K562 (cell line): ENCODE data around the gene TAPBPL. TPM values are rescaled to one million over a fixed set of nuclear protein-coding genes. Genes with fewer than 3 reads are reported as not detected.

Experiments
- BCLAF1 ChIP-seq, 2 experiments: fragments of 450-650 bp in 1 of 2; IDR thresholded peaks; 2 replicates each; pipeline ENCODE4 v1.6.1; 2011 to 2017; ENCODE audit warnings: low read depth in 2 of 2, antibody characterized with exemption in 1 of 2, borderline replicate concordance in 1 of 2, low read length in 1 of 2, mild to moderate bottlenecking in 1 of 2, mixed read lengths in 1 of 2; ENCODE audit not compliant: control insufficient read depth in 1 of 2
- CTBP1 ChIP-seq: fragments of 450-650 bp; IDR thresholded peaks from 2 replicates; pipeline ENCODE4 v1.6.1; 2016; ENCODE audit warnings: borderline replicate concordance
- DIDO1 ChIP-seq: fragments of 450-650 bp; IDR thresholded peaks from 2 replicates; pipeline ENCODE4 v1.6.1; 2016; ENCODE audit warnings: low read depth, missing biosample characterization, missing genetic modification characterization
- ELF1 ChIP-seq: fragments of 200-800 bp; sonication (Bioruptor generic); IDR thresholded peaks from 2 replicates; pipeline ENCODE4 v1.6.1; 2016; ENCODE audit warnings: missing genetic modification characterization, missing compliant biosample characterization
- FOXK1 ChIP-seq: sonication (generic); formaldehyde crosslinking; IDR thresholded peaks from 2 replicates; pipeline ENCODE4 v1.8.0; 2022; ENCODE audit warnings: missing genetic modification reagents, mild to moderate bottlenecking, borderline replicate concordance
- GATAD2B ChIP-seq: fragments of 450-650 bp; IDR thresholded peaks from 2 replicates; pipeline ENCODE4 v1.6.1; 2017; ENCODE audit warnings: mild to moderate bottlenecking, borderline replicate concordance
- KLF16 ChIP-seq: IDR thresholded peaks from 2 replicates; pipeline ENCODE4 v1.6.1; 2016; ENCODE audit warnings: antibody characterized with exemption
- MAZ ChIP-seq, 2 experiments: fragments of 450-650 bp in 1 of 2; sonication (generic) in 1 of 2; formaldehyde crosslinking; IDR thresholded peaks in 1 of 2; conservative IDR thresholded peaks in 1 of 2; 2 replicates each; pipeline versions ENCODE4 v1.4.0 to v1.5.0; 2020; ENCODE audit warnings: mild to moderate bottlenecking in 1 of 2, missing genetic modification reagents in 1 of 2
- NR2C2 ChIP-seq, 2 experiments: fragments of 200-800 bp in 1 of 2; sonication (Bioruptor generic) in 1 of 2; sonication (generic) in 1 of 2; formaldehyde crosslinking in 1 of 2; IDR thresholded peaks; 2 replicates each; pipeline versions ENCODE4 v1.6.1 to v1.8.0; 2016 to 2022; ENCODE audit warnings: mild to moderate bottlenecking in 1 of 2, missing compliant biosample characterization in 1 of 2, missing genetic modification characterization in 1 of 2, missing genetic modification reagents in 1 of 2
- RBBP5 ChIP-seq: fragments of 200-600 bp; sonication (generic); IDR thresholded peaks from 2 replicates; pipeline ENCODE4 v1.6.1; 2012; ENCODE audit warnings: borderline replicate concordance, mild to moderate bottlenecking, low read length, control low read depth, inconsistent platforms; ENCODE audit not compliant: insufficient read depth, poor library complexity, severe bottlenecking
- USF1 ChIP-seq: sonication (generic); formaldehyde crosslinking; IDR thresholded peaks from 2 replicates; pipeline ENCODE4 v1.9.0; 2022; ENCODE audit warnings: mild to moderate bottlenecking, missing genetic modification reagents
- ZBTB17 ChIP-seq: fragments of 450-650 bp; formaldehyde crosslinking; IDR thresholded peaks from 2 replicates; pipeline ENCODE4 v1.4.0; 2020; ENCODE audit warnings: mild to moderate bottlenecking
- ZFX ChIP-seq: sonication (generic); formaldehyde crosslinking; IDR thresholded peaks from 2 replicates; pipeline ENCODE4 v1.8.0; 2022; ENCODE audit warnings: mild to moderate bottlenecking, missing genetic modification reagents, moderate library complexity
- ZNF717 ChIP-seq: fragments of 250-450 bp; sonication (Bioruptor Pico); IDR thresholded peaks from 2 replicates; pipeline ENCODE4 v1.5.0; 2021
- polyA plus RNA-seq, 8 experiments: library from polyadenylated mRNA; depleted of rRNA in 4 of 8; stranded (reverse) in 5 of 8; unstranded in 3 of 8; fragments of >200 nt; fragmentation: Nextera tagmentation in 2 of 8; fragmentation: Illumina TruSeq in 1 of 8; extraction: Ambion mirVana in 2 of 8; extraction: Trizol in 1 of 8; gene quantifications; 2 replicates each; pipeline versions ENCODE4 v1.2.1 to v1.2.3, GENCODE V29; 2011 to 2014; ENCODE audit warnings: inconsistent platforms in 1 of 8, missing spikeins in 1 of 8
- total RNA-seq, 7 experiments: library from RNA; depleted of rRNA in 6 of 7; stranded (reverse); fragments of >200 nt in 6 of 7; fragmentation: Illumina TruSeq in 2 of 7; extraction: Trizol in 2 of 7; gene quantifications; 2 replicates each; pipeline versions ENCODE4 v1.2.1 to v1.2.3, GENCODE V29; 2011 to 2021; ENCODE audit warnings: low replicate concordance in 1 of 7
- TF ChIP-seq, protein P1 (sequence below): fragments of 450-650 bp; IDR thresholded peaks from 2 replicates; pipeline ENCODE4 v1.6.1; 2016; ENCODE audit warnings: borderline replicate concordance
- TF ChIP-seq, protein P2 (sequence below): fragments of 450-650 bp; conservative IDR thresholded peaks from 2 replicates; pipeline ENCODE4 v1.6.1; 2016; ENCODE audit warnings: missing genetic modification characterization, low read depth, mild to moderate bottlenecking, control low read depth, missing compliant biosample characterization

Gene TAPBPL
- total and polyA plus RNA-seq, 9 of the 15 experiments (the other 6 are each of a cell fraction or from before 2014, with no cell fraction given) = 0.29 to 1.6 (median 0.45) TPM

GRCh38 chr12:6492838-6493496, 41.1 kb downstream of the TAPBPL start, which contains the start of gene MRPL51 (continued):
- TF ChIP-seq ZBTB17 (CRISPR knock-in tag) (no peak), MAZ (CRISPR knock-in tag; conservative IDR thresholded peaks at IDR 0.05 in 1 of 2, IDR thresholded peaks at IDR 0.05 in 1 of 2) (peak in 1 of 2 experiments; percentile 70; a peak in 2 of 4 replicates), USF1 (CRISPR knock-in tag) (peak; percentile 32; the same call in 1 of the 2 replicates), KLF16 (0 out of 2 replicates have a peak, but pooled peaks have one; percentile 2), NR2C2 (CRISPR knock-in tag; IDR thresholded peaks at IDR 0.05) (no peak), NR2C2 (tag; IDR thresholded peaks at IDR 0.05) (peak; percentile 71; the same call in 1 of the 2 replicates), RBBP5 (peak; percentile 1), DIDO1 (0 out of 2 replicates have a peak, but pooled peaks have one; percentile 19), FOXK1 (CRISPR knock-in tag) (0 out of 2 replicates have a peak, but pooled peaks have one; percentile 46), CTBP1 (no peak), GATAD2B (no peak), ZNF717 (no peak), ZFX (peak; percentile 83), BCLAF1 (IDR thresholded peaks at IDR 0.05; ENCODE audit: borderline replicate concordance in 1 of 2, control insufficient read depth in 1 of 2, low read depth in 2 of 2, low read length in 1 of 2) (0 out of 4 replicates have a peak, but pooled peaks of 1 of the 2 experiments have one; percentile 81), ELF1 (peak; percentile 78; the same call in 1 of the 2 replicates)
- TF ChIP-seq, protein P1, sequence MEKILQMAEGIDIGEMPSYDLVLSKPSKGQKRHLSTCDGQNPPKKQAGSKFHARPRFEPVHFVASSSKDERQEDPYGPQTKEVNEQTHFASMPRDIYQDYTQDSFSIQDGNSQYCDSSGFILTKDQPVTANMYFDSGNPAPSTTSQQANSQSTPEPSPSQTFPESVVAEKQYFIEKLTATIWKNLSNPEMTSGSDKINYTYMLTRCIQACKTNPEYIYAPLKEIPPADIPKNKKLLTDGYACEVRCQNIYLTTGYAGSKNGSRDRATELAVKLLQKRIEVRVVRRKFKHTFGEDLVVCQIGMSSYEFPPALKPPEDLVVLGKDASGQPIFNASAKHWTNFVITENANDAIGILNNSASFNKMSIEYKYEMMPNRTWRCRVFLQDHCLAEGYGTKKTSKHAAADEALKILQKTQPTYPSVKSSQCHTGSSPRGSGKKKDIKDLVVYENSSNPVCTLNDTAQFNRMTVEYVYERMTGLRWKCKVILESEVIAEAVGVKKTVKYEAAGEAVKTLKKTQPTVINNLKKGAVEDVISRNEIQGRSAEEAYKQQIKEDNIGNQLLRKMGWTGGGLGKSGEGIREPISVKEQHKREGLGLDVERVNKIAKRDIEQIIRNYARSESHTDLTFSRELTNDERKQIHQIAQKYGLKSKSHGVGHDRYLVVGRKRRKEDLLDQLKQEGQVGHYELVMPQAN = peak; percentile 16; the same call in 1 of the 2 replicates
- TF ChIP-seq, protein P2, sequence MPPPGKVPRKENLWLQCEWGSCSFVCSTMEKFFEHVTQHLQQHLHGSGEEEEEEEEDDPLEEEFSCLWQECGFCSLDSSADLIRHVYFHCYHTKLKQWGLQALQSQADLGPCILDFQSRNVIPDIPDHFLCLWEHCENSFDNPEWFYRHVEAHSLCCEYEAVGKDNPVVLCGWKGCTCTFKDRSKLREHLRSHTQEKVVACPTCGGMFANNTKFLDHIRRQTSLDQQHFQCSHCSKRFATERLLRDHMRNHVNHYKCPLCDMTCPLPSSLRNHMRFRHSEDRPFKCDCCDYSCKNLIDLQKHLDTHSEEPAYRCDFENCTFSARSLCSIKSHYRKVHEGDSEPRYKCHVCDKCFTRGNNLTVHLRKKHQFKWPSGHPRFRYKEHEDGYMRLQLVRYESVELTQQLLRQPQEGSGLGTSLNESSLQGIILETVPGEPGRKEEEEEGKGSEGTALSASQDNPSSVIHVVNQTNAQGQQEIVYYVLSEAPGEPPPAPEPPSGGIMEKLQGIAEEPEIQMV (tag) = 0 out of 2 replicates have a peak, but pooled peaks have one; percentile 36
